Pancreas (tissue), 10 donors: ENCODE results near the gene STARD3. TPM values are rescaled to one million over a fixed set of nuclear protein-coding genes. Genes with fewer than 3 reads are reported as not detected.

Experiments
- ATAC-seq, 4 donors: fragments of 200-7000 bp; cut with Tn5 transposase; one replicate each; pipeline versions ENCODE4 v1.8.0 to v1.9.1; 2020; ENCODE audit warnings: mild to moderate bottlenecking in 4 of 4, moderate library complexity in 4 of 4
- DNase-seq, 6 donors: peaks; one replicate each; pipeline ENCODE4 v3.0.0-alpha.2; 2020
- FAIRE-seq: peaks from 2 replicates; lab custom pipeline; 2012; peaks lifted over from hg19 to GRCh38; lab: Jason Lieb, UNC
- H3K27ac ChIP-seq, 4 donors: fragments of 200-600 bp; sonication (generic); 1 replicate in 3 of 4; 2 replicates in 1 of 4; pipeline versions ENCODE4 v1.5.0 to v1.8.0; 2020
- H3K27me3 ChIP-seq, 4 donors: fragments of 200-600 bp; one replicate each; pipeline ENCODE4 v1.8.0; 2021
- H3K36me3 ChIP-seq, 3 donors: fragments of 200-600 bp; sonication (generic) in 1 of 3; one replicate each; pipeline versions ENCODE4 v1.5.0 to v1.8.0; 2020 to 2021
- H3K4me1 ChIP-seq, 3 donors: fragments of 200-600 bp; one replicate each; pipeline ENCODE4 v1.8.0; 2021
- H3K4me3 ChIP-seq, 4 donors: fragments of 200-600 bp; sonication (generic) in 2 of 4; one replicate each; pipeline versions ENCODE4 v1.5.0 to v1.8.0; 2020 to 2021
- H3K9me3 ChIP-seq, 4 donors: fragments of 200-600 bp; one replicate each; pipeline ENCODE4 v1.8.0; 2021
- CTCF ChIP-seq, 4 donors: fragments of 200-600 bp; sonication (generic) in 3 of 4; IDR thresholded peaks; one replicate each; pipeline versions ENCODE4 v1.5.0 to v1.8.0; 2021; ENCODE audit warnings: antibody characterized with exemption in 4 of 4
- WGBS, 2 donors: extraction: QIAGEN DNeasy Blood & Tissue Kit; methylation state at CpG; one replicate each; pipeline ENCODE4 v1.1.7; 2013; 5-methylcytosine and 5-hydroxymethylcytosine counted together
- intact Hi-C, 3 donors: fragments of 100-400 bp; cut with DNase I; formaldehyde crosslinking; loops; one replicate each; pipeline versions ENCODE4 v1.11.1 to v1.14.2; 2022
- polyA plus RNA-seq, 2 donors: library from polyadenylated mRNA; stranded (reverse); fragments of 200-250 nt; gene quantifications; one replicate each; pipeline ENCODE4 v1.2.3, GENCODE V29; 2013
- total RNA-seq, 6 donors: library from RNA; stranded (reverse); fragmentation: NEBNext Ultra II Directional in 4 of 6; extraction: Animal tissue kit (Norgen Biotek cat#: 25700) in 4 of 6; gene quantifications; one replicate each; pipeline versions ENCODE4 v1.2.1 to v1.2.4, GENCODE V29; 2021 to 2023
- donor health status: healthy with polysubstance abuse.
- donor health status: DM: no; HTN: no; CAD: no; lungs with moderate emphysema.
- donor health status: DM: no; HTN: no; CAD: no.
- donor health status: control.
- donor health status: control.
- donor health status: Bipolar disorder and iron deficiency.
- donor health status: DM: yes; HTN: yes; CAD: no.
- donor health status: DM: no; HTN: no; CAD: no.
- donor health status: DM: no; HTN: no; CAD: no.
- donor health status: DM: yes; HTN: yes; CAD: no.

Gene STARD3
- total and polyA plus RNA-seq, 8 donors: 24.4 to 73.8 (median 29.9) TPM

- 4% methylated on average over 61 to 85 of the region's 85 CpGs for WGBS, 2 donors
- Histone ChIP-seq H3K4me1 (peaks cover 0 to 5% (median 0%) of the 10 kb centered on the region in 3 donors), H3K4me3 (peak within 1 kb of the TSS in 2 of 4 donors; percentile 29 to 45), H3K27me3 (peaks cover 0 to 4% (median 0%) of the 10 kb centered on the region in 4 donors), H3K27ac (no peak within 1 kb of the TSS), H3K9me3 (no peaks in the 10 kb centered on the region), H3K36me3 (no peaks in the 10 kb centered on the region)
- intact Hi-C loops: no loop called here
- ATAC-seq (peak; percentile 55 to 75 (median 61)), FAIRE-seq (no peak), DNase-seq (peak; percentile 59 to 91 (median 74))
- peak; percentile 35 to 50 (median 48) for TF ChIP-seq CTCF (IDR thresholded peaks at IDR 0.05)
These were observed 31.3 kb downstream of the STARD3 start, which contains the start of gene PNMT for GRCh38 chr17:39667945-39668924. Gene PNMT, plus strand, starts transcription at chr17:39668453. Its CDS starts 23 bp downstream, at chr17:39668476.

- FAIRE-seq (no peak), DNase-seq (peak in 1 of 6 donors; percentile 68), ATAC-seq (no peak)
- TF ChIP-seq CTCF (IDR thresholded peaks at IDR 0.05): no peak
- 62 to 82% methylated on average over 22 to 23 of the region's 23 CpGs for WGBS, 2 donors
- Histone ChIP-seq H3K4me3 (no peak overlapping the region), H3K36me3 (no peaks in the 10 kb centered on the region), H3K9me3 (no peaks in the 10 kb centered on the region), H3K4me1 (peaks cover 0 to 5% (median 0%) of the 10 kb centered on the region in 3 donors), H3K27me3 (peaks cover 0 to 4% (median 0%) of the 10 kb centered on the region in 4 donors), H3K27ac (no peak overlapping the region)
- intact Hi-C loops: no loop called here
These were observed 33.2 kb downstream of the STARD3 start for GRCh38 chr17:39669897-39670735.

- 35 to 45% methylated on average over 4 of the region's 4 CpGs for WGBS, 2 donors
- FAIRE-seq: no peak
- Histone ChIP-seq H3K4me1 (peaks cover 2 to 5% (median 4%) of the 10 kb centered on the region in 3 donors), H3K27ac (no peak overlapping the region), H3K4me3 (no peak overlapping the region), H3K27me3 (peaks cover 0 to 4% (median 0%) of the 10 kb centered on the region in 4 donors), H3K36me3 (no peaks in the 10 kb centered on the region), H3K9me3 (no peaks in the 10 kb centered on the region)
- intact Hi-C loops: no loop called here
- DNase-seq: peak in 1 of 6 donors; percentile 34
- no peak for ATAC-seq
- no peak for TF ChIP-seq CTCF (IDR thresholded peaks at IDR 0.05)
These were observed 33.8 kb downstream of the STARD3 start for GRCh38 chr17:39670746-39671145.

GRCh38 chr17:39671651-39672521 is 34.9 kb downstream of the STARD3 start:
- no peak overlapping the region for H3K4me3 ChIP-seq
- H3K27ac ChIP-seq: peak overlapping the region in 1 of 4 donors; percentile 10
- intact Hi-C loops: no loop called here
- peaks cover 5 to 8% (median 5%) of the 10 kb centered on the region in 3 donors for H3K4me1 ChIP-seq
- DNase-seq (peak in 3 of 6 donors; percentile 28 to 69 (median 45)), FAIRE-seq (no peak), ATAC-seq (peak; percentile 16 to 54 (median 42))
- WGBS, 2 donors: 19 to 20% methylated on average over 19 of the region's 19 CpGs
- no peaks in the 10 kb centered on the region for H3K9me3 ChIP-seq
- peaks cover 0 to 4% (median 0%) of the 10 kb centered on the region in 4 donors for H3K27me3 ChIP-seq
- TF ChIP-seq CTCF (IDR thresholded peaks at IDR 0.05): peak in 3 of 4 donors; percentile 26 to 30 (median 29)
- no peaks in the 10 kb centered on the region for H3K36me3 ChIP-seq
